HG02763 (cell line): ENCODE data around the gene THBS4.
A peak's percentile ranks its signal among the peaks of the same experiment; 100 is the strongest.
"Not testable (repeated sequence)": the region's sequence is repeated elsewhere in the genome, so short reads cannot be mapped to it uniquely, and the experiment has no call there.

Experiments used
- ATAC-seq: cut with Tn5 transposase; IDR thresholded peaks from one replicate; pipeline ENCODE4 v1.9.1; 2021; ENCODE audit warnings: mild to moderate bottlenecking, moderate library complexity; ENCODE audit not compliant: unreplicated experiment

The THBS4 gene

GRCh38 chr5:80072103-80073073 is 37.2 kb downstream of the THBS4 start:
- ATAC-seq, result no peak

- ATAC-seq, result no peak
Observed at GRCh38 chr5:80076131-80077050, 41.2 kb downstream of the THBS4 start.

- no peak for ATAC-seq
Observed at GRCh38 chr5:80077051-80077714, 42.0 kb downstream of the THBS4 start.

- no peak for ATAC-seq
Observed at GRCh38 chr5:80078921-80079320, 43.8 kb downstream of the THBS4 start.

- no peak for ATAC-seq
Observed at GRCh38 chr5:80082281-80082680, 47.1 kb downstream of the THBS4 start.

GRCh38 chr5:80082731-80083100 is 47.6 kb downstream of the THBS4 start:
- ATAC-seq, result no peak

GRCh38 chr5:80083101-80083890 is 48.1 kb downstream of the THBS4 start:
- ATAC-seq, result no peak

- ATAC-seq, result no peak
Observed at GRCh38 chr5:80090884-80091166, 55.7 kb downstream of the THBS4 start.

- not testable (repeated sequence) for ATAC-seq
Observed at GRCh38 chr5:80091792-80092192, 56.6 kb downstream of the THBS4 start.

GRCh38 chr5:80092486-80093107 is 57.4 kb downstream of the THBS4 start:
- ATAC-seq, result no peak

- ATAC-seq, result no peak
Observed at GRCh38 chr5:80093796-80094195, 58.6 kb downstream of the THBS4 start.

GRCh38 chr5:80094236-80094738 is 59.1 kb downstream of the THBS4 start:
- no peak for ATAC-seq

GRCh38 chr5:80097451-80097850 is 62.3 kb downstream of the THBS4 start:
- ATAC-seq, result no peak

GRCh38 chr5:80101993-80102392 is 66.8 kb downstream of the THBS4 start:
- ATAC-seq, result peak; percentile 77

- no peak for ATAC-seq
Observed at GRCh38 chr5:80103371-80103770, 68.2 kb downstream of the THBS4 start.

- no peak for ATAC-seq
Observed at GRCh38 chr5:80105698-80106439, 70.7 kb downstream of the THBS4 start.

GRCh38 chr5:80106916-80107315 is 71.8 kb downstream of the THBS4 start:
- no peak for ATAC-seq

GRCh38 chr5:80109646-80110478 is 74.7 kb downstream of the THBS4 start:
- no peak for ATAC-seq
